ENCODE data around the gene MAZ. TPM values are rescaled to one million over a fixed set of nuclear protein-coding genes. Genes with fewer than 3 reads are reported as not detected.
A peak's percentile ranks its signal among the peaks of the same experiment; 100 is the strongest.

The MAZ gene
- total and polyA plus RNA-seq, 2 of the 13 experiments (the other 11 are each of a cell fraction or from before 2014, with no cell fraction given) = 203 to 277 TPM

DNA sequence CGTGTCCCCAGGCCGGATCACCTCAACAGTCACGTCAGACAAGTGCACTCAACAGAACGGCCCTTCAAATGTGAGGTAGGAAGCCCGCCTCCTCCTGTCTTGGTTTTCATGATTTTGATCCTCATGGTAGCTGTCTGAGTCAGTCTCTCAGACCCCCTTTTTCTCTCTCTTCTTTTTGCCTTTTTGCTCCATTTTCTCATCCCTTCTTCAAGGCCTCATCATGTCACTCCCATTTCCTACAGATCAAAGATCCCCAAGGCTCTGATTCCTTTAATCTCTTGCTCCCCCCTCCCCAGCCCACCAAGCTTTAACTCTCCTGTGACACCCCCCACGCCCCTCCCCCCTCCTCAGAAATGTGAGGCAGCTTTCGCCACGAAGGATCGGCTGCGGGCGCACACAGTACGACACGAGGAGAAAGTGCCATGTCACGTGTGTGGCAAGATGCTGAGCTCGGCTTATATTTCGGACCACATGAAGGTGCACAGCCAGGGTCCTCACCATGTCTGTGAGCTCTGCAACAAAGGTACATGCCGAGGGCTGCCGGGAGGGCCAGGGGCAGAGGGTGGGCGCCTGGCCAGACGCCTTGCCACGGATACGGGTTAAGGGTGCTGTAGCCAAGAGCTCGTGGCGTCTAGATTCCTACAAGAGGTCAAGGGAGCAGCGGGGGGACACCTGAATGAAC lies 2.0 kb downstream of the MAZ start (continued):
- TF ChIP-seq, protein P1, sequence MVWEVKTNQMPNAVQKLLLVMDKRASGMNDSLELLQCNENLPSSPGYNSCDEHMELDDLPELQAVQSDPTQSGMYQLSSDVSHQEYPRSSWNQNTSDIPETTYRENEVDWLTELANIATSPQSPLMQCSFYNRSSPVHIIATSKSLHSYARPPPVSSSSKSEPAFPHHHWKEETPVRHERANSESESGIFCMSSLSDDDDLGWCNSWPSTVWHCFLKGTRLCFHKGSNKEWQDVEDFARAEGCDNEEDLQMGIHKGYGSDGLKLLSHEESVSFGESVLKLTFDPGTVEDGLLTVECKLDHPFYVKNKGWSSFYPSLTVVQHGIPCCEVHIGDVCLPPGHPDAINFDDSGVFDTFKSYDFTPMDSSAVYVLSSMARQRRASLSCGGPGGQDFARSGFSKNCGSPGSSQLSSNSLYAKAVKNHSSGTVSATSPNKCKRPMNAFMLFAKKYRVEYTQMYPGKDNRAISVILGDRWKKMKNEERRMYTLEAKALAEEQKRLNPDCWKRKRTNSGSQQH (CRISPR knock-in tag; IDR thresholded peaks at IDR 0.05; ENCODE audit: low read depth) = no peak
- TF ChIP-seq ZSCAN5A (CRISPR knock-in tag; IDR thresholded peaks at IDR 0.05; ENCODE audit: borderline replicate concordance) (no peak), ZBTB7A (CRISPR knock-in tag; IDR thresholded peaks at IDR 0.05) (no peak), MAFK (conservative IDR thresholded peaks at IDR 0.05 in 1 of 2, IDR thresholded peaks at IDR 0.05 in 1 of 2; ENCODE audit: low read length in 2 of 2) (peak; percentile 94 to 96), ZNF335 (CRISPR knock-in tag; IDR thresholded peaks at IDR 0.05) (no peak), ZNF549 (CRISPR knock-in tag; IDR thresholded peaks at IDR 0.05) (no peak), SMYD3 (CRISPR knock-in tag; IDR thresholded peaks at IDR 0.05) (no peak), TSC22D2 (CRISPR knock-in tag; IDR thresholded peaks at IDR 0.05; ENCODE audit: borderline replicate concordance) (no peak), THYN1 (CRISPR knock-in tag; IDR thresholded peaks at IDR 0.05; ENCODE audit: borderline replicate concordance, low read depth) (no peak), ZNF7 (CRISPR knock-in tag; IDR thresholded peaks at IDR 0.05) (no peak), ZNF816 (CRISPR knock-in tag; IDR thresholded peaks at IDR 0.05; ENCODE audit: borderline replicate concordance) (0 out of 2 replicates have a peak, but pooled peaks have one; percentile 7), ZNF282 (IDR thresholded peaks at IDR 0.05; ENCODE audit: partially characterized antibody) (no peak), ZNF501 (CRISPR knock-in tag; IDR thresholded peaks at IDR 0.05) (no peak), MED1 (CRISPR knock-in tag; IDR thresholded peaks at IDR 0.05) (no peak), DMAP1 (CRISPR knock-in tag; IDR thresholded peaks at IDR 0.05) (no peak), ZNF17 (CRISPR knock-in tag; IDR thresholded peaks at IDR 0.05) (no peak), PCBP1 (IDR thresholded peaks at IDR 0.05; ENCODE audit: borderline replicate concordance, low read depth, low read length) (peak; percentile 4; the same call in 1 of the 2 replicates)
- TF ChIP-seq, protein P2, sequence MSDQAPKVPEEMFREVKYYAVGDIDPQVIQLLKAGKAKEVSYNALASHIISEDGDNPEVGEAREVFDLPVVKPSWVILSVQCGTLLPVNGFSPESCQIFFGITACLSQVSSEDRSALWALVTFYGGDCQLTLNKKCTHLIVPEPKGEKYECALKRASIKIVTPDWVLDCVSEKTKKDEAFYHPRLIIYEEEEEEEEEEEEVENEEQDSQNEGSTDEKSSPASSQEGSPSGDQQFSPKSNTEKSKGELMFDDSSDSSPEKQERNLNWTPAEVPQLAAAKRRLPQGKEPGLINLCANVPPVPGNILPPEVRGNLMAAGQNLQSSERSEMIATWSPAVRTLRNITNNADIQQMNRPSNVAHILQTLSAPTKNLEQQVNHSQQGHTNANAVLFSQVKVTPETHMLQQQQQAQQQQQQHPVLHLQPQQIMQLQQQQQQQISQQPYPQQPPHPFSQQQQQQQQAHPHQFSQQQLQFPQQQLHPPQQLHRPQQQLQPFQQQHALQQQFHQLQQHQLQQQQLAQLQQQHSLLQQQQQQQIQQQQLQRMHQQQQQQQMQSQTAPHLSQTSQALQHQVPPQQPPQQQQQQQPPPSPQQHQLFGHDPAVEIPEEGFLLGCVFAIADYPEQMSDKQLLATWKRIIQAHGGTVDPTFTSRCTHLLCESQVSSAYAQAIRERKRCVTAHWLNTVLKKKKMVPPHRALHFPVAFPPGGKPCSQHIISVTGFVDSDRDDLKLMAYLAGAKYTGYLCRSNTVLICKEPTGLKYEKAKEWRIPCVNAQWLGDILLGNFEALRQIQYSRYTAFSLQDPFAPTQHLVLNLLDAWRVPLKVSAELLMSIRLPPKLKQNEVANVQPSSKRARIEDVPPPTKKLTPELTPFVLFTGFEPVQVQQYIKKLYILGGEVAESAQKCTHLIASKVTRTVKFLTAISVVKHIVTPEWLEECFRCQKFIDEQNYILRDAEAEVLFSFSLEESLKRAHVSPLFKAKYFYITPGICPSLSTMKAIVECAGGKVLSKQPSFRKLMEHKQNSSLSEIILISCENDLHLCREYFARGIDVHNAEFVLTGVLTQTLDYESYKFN (CRISPR knock-in tag; conservative IDR thresholded peaks at IDR 0.05) = no peak

Measured in HepG2 (cell line).